MM.1S (cell line): ENCODE measurements around the gene COX4I1.

Source experiments
- EZH2 ChIP-seq: fragments of 300-600 bp; sonication (generic); optimal IDR thresholded peaks from 2 replicates; pipeline ENCODE3; 2017; ENCODE audit warnings: low read depth, mild to moderate bottlenecking, antibody characterized with exemption, low read length, mixed read lengths
- TF ChIP-seq, protein P1 (sequence below): fragments of 300-600 bp; sonication (generic); IDR thresholded peaks from 2 replicates; pipeline ENCODE4 v1.5.1; 2016; ENCODE audit warnings: antibody characterized with exemption, low read length, mixed read lengths

- TF ChIP-seq EZH2 = no peak
- TF ChIP-seq, protein P1, sequence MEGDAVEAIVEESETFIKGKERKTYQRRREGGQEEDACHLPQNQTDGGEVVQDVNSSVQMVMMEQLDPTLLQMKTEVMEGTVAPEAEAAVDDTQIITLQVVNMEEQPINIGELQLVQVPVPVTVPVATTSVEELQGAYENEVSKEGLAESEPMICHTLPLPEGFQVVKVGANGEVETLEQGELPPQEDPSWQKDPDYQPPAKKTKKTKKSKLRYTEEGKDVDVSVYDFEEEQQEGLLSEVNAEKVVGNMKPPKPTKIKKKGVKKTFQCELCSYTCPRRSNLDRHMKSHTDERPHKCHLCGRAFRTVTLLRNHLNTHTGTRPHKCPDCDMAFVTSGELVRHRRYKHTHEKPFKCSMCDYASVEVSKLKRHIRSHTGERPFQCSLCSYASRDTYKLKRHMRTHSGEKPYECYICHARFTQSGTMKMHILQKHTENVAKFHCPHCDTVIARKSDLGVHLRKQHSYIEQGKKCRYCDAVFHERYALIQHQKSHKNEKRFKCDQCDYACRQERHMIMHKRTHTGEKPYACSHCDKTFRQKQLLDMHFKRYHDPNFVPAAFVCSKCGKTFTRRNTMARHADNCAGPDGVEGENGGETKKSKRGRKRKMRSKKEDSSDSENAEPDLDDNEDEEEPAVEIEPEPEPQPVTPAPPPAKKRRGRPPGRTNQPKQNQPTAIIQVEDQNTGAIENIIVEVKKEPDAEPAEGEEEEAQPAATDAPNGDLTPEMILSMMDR = no peak; the same call in 1 of the 2 replicates
Observed at GRCh38 chr16:85752511-85753420, 46.7 kb upstream of the COX4I1 start.
